Suprapubic skin (tissue), 4 donors: ENCODE data around the gene SLFN13. TPM values are rescaled to one million over a fixed set of nuclear protein-coding genes. Genes with fewer than 3 reads are reported as not detected.
A peak's percentile ranks its signal among the peaks of the same experiment; 100 is the strongest.

Source experiments
- DNase-seq, 2 donors: peaks; one replicate each; pipeline ENCODE4 v3.0.0-alpha.2; 2019; ENCODE audit warnings: low spot score in 2 of 2
- H3K27ac ChIP-seq: fragments of 200-600 bp; sonication (generic); one replicate; pipeline ENCODE4 v1.5.1; 2019
- H3K27me3 ChIP-seq: fragments of 200-600 bp; sonication (generic); one replicate; pipeline ENCODE4 v1.5.1; 2019
- H3K36me3 ChIP-seq: fragments of 200-600 bp; sonication (generic); one replicate; pipeline ENCODE4 v1.5.1; 2019
- H3K4me1 ChIP-seq: fragments of 200-600 bp; sonication (generic); one replicate; pipeline ENCODE4 v1.5.1; 2019
- H3K4me3 ChIP-seq: fragments of 200-600 bp; sonication (generic); one replicate; pipeline ENCODE4 v1.5.1; 2019; ENCODE audit warnings: mild to moderate bottlenecking
- H3K9me3 ChIP-seq: fragments of 200-600 bp; sonication (generic); one replicate; pipeline ENCODE4 v1.5.1; 2019
- EP300 ChIP-seq: sonication (generic); formaldehyde crosslinking; IDR thresholded peaks from one replicate; pipeline ENCODE4 v1.6.1; 2017; ENCODE audit warnings: antibody characterized with exemption
- POLR2A ChIP-seq, 2 donors: fragments of 450-650 bp; IDR thresholded peaks; one replicate each; pipeline ENCODE4 v1.6.1; 2017; ENCODE audit warnings: antibody characterized with exemption in 2 of 2, mild to moderate bottlenecking in 2 of 2, moderate library complexity in 2 of 2
- POLR2AphosphoS5 ChIP-seq, 3 donors: sonication (generic); formaldehyde crosslinking; IDR thresholded peaks; one replicate each; pipeline ENCODE4 v1.6.1; 2017; ENCODE audit warnings: antibody characterized with exemption in 3 of 3
- WGBS: methylation state at CpG from one replicate; pipeline ENCODE4 v1.1.5; 2018; 5-methylcytosine and 5-hydroxymethylcytosine counted together
- total RNA-seq, 4 donors: library from RNA; depleted of rRNA; stranded (reverse); fragments of >200 nt; gene quantifications; one replicate each; pipeline ENCODE4 v1.1.0, GENCODE V29; 2016
- TF ChIP-seq, protein P1 (sequence below), 2 donors: fragments of 200-600 bp in 1 of 2; fragments of 450-650 bp in 1 of 2; sonication (generic) in 1 of 2; IDR thresholded peaks; one replicate each; pipeline ENCODE4 v1.5.1; 2016 to 2019; ENCODE audit warnings: antibody characterized with exemption in 2 of 2, mild to moderate bottlenecking in 1 of 2, moderate library complexity in 1 of 2

Gene SLFN13
- total RNA-seq, 4 donors from 2014 or later: 2.2 to 7.8 (median 6.0) TPM

DNA sequence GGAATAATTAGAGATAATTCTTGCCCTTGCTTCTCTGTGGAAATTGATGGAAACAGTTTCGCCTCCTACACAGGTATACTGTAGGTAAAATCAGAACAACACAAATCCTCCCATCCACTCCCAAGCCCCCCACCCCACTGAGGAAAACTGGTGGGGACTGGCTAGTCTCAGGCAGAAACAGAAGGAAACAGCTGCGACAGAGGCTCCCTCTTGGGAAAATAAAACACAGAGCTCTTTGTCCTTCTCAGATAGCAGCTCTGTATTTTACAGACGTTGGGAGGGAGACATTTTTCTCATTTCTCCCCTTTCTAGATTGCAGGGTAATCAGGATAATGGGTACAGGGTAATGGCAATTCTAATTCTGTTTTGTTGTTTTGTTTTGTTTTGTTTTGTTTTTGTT lies 1.1 kb downstream of the SLFN13 start:
- peaks cover 23% of the 10 kb centered on the region for H3K4me1 ChIP-seq
- no peak overlapping the region for H3K27ac ChIP-seq
- 54% methylated on average over 3 of the region's 3 CpGs for WGBS
- peaks cover 33% of the 10 kb centered on the region for H3K27me3 ChIP-seq
- TF ChIP-seq POLR2A (IDR thresholded peaks at IDR 0.05) (no peak), EP300 (no peak), POLR2AphosphoS5 (IDR thresholded peaks at IDR 0.05) (no peak)
- TF ChIP-seq, protein P1, sequence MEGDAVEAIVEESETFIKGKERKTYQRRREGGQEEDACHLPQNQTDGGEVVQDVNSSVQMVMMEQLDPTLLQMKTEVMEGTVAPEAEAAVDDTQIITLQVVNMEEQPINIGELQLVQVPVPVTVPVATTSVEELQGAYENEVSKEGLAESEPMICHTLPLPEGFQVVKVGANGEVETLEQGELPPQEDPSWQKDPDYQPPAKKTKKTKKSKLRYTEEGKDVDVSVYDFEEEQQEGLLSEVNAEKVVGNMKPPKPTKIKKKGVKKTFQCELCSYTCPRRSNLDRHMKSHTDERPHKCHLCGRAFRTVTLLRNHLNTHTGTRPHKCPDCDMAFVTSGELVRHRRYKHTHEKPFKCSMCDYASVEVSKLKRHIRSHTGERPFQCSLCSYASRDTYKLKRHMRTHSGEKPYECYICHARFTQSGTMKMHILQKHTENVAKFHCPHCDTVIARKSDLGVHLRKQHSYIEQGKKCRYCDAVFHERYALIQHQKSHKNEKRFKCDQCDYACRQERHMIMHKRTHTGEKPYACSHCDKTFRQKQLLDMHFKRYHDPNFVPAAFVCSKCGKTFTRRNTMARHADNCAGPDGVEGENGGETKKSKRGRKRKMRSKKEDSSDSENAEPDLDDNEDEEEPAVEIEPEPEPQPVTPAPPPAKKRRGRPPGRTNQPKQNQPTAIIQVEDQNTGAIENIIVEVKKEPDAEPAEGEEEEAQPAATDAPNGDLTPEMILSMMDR (IDR thresholded peaks at IDR 0.05): no peak
- no peaks in the 10 kb centered on the region for H3K36me3 ChIP-seq
- no peaks in the 10 kb centered on the region for H3K9me3 ChIP-seq
- peak overlapping the region; percentile 53 for H3K4me3 ChIP-seq
- DNase-seq: no peak

DNA sequence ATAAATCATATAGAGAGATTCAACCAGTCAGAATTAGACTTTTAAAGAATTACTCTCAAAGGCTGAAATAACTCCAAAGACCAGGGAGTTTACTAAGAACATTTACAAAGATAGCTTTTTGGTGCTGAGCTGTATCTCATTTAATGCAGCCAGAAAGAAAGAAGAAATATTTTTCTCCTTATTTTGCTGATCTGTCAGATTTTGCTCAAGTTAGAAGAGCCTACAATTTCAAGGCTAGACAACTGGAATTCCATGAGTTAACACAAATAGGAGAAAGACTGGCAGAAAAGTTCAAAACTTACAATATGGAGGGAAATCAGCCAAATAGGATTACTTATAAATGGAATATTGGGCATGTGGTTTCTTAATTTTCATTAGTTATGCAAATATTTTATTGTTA lies 10.1 kb downstream of the SLFN13 start:
- Histone ChIP-seq H3K4me1 (peaks cover 7% of the 10 kb centered on the region), H3K9me3 (no peaks in the 10 kb centered on the region), H3K27me3 (no peaks in the 10 kb centered on the region), H3K27ac (no peak overlapping the region), H3K4me3 (no peak overlapping the region), H3K36me3 (no peaks in the 10 kb centered on the region)
- no peak for DNase-seq
- no peak for TF ChIP-seq EP300
- no peak for TF ChIP-seq POLR2A (IDR thresholded peaks at IDR 0.05)
- TF ChIP-seq POLR2AphosphoS5 (IDR thresholded peaks at IDR 0.05): no peak
- TF ChIP-seq, protein P1 (IDR thresholded peaks at IDR 0.05): no peak

DNA sequence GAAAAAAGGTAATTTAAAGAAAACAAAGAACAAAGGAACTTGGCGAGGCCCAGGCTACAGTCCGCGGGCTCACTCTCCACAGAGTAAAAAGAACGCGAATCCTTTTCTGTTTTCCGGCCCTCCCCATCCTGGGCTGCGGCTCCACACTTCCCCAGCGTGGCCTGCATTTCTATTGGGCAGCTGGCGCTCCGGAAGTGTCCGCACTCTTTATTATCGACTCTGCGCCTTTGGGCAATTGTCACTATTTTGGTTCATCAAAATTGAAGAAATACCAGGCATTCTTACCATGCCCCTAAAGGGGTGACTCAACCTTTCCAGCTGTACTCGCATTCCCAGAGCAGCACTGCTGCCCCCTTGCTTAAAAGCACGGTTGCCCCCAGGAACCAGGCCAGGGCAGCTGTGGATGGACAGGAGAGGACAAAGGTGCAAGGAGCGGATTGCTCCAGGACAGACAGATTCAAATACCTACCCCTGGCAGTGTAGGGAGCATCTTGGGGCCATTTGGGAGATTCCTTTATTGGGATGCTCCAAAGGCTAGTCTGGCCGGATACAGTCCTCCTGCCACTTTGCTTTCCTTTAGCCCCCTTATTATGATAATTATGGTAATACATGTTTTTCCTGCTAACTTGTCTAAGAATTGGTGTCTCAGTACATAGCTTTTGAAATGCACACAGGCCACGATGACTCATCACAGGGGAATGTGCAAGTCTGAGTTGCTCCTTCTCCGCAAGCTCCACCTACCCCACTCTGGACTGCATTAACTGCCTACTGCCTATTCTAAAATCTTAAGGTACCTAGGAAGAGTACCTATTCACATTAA lies 15.3 kb downstream of the SLFN13 start:
- Histone ChIP-seq H3K4me3 (peak overlapping the region; percentile 61), H3K27ac (peak overlapping the region; percentile 80), H3K9me3 (no peaks in the 10 kb centered on the region), H3K36me3 (no peaks in the 10 kb centered on the region), H3K27me3 (no peaks in the 10 kb centered on the region), H3K4me1 (peaks cover 23% of the 10 kb centered on the region)
- 11% methylated on average over 19 of the region's 19 CpGs for WGBS
- peak in 1 of 2 donors; percentile 80 for DNase-seq
- TF ChIP-seq, protein P1 (IDR thresholded peaks at IDR 0.05): no peak
- TF ChIP-seq POLR2AphosphoS5 (IDR thresholded peaks at IDR 0.05) (no peak), EP300 (no peak), POLR2A (IDR thresholded peaks at IDR 0.05) (no peak)

DNA sequence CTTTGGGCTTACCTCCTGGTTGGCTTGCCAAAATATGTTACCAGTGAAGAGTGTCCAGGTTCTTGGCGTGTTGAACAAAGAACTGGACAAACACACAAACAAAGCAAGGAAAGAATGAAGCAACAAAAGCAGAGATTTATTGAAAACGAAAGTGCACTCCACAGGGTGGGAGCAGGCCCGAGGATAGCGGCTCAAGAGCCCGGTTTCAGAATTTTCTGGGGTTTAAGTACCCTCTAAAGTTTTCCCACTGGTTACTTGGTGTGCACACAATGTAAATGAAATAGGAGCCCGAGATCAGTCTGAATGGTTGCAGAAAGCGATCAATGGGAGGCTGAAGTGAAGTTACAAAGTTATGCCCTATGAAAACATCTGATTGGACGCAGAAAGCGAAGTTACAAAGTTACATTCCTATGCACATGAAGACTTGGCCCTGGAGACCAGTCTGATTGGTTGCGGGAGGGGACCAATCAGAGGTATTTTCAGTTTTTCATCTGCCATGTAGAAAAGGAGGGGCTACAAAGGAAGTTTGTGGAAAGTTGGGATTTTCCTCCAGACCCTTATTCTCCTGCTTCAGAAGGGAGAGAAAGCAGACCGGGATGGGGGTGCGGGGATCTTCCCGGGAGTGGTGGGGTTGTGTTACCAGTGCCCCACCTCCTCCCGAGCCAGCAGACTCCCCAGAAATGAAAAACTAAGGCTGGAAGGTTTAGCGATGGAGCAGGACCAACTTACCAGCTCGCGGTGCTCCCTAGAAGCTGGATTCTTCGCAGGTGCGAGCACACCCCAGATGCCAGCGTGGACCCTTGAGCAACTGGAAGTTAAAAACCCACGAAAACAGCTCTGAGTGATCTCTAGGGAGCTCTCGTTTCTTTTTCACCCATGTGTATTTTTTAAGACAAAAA lies 16.1 kb downstream of the SLFN13 start, which contains the start of gene SLFN12:
Gene SLFN12 (minus strand): TSS at position 325 of the 899 bp plus-strand sequence. CDS start 9,472 bp downstream, outside the sequence.
- Histone ChIP-seq H3K27ac (peak within 1 kb of the TSS; percentile 80), H3K9me3 (no peaks in the 10 kb centered on the region), H3K4me3 (peak within 1 kb of the TSS; percentile 61), H3K36me3 (no peaks in the 10 kb centered on the region), H3K4me1 (peaks cover 23% of the 10 kb centered on the region), H3K27me3 (no peaks in the 10 kb centered on the region)
- no peak for TF ChIP-seq EP300
- no peak for TF ChIP-seq POLR2A (IDR thresholded peaks at IDR 0.05)
- no peak for TF ChIP-seq POLR2AphosphoS5 (IDR thresholded peaks at IDR 0.05)
- TF ChIP-seq, protein P1 (IDR thresholded peaks at IDR 0.05): no peak
- peak in 1 of 2 donors; percentile 69 for DNase-seq
- 10% methylated on average over 22 of the region's 22 CpGs for WGBS

DNA sequence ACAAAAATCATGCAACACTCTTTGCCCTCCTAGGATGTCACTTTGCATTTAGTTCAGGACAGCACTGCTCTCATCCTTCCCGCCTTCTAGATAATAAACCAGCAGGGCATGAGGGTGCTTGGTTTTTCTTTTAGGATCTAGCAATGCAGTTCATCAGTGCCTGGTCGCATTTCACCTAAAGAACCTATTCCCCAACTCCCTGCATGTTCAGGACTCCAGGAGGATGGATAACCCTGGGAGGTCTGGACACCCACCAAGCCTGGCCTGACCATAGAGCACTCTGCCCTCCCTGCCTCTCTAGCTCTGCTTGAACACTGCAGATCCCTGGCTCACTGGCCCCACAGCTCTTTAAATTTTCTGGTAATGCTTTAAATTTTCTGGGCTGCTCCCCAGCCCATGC lies 18.9 kb downstream of the SLFN13 start:
- no peaks in the 10 kb centered on the region for H3K9me3 ChIP-seq
- no peak overlapping the region for H3K4me3 ChIP-seq
- TF ChIP-seq EP300 (no peak), POLR2AphosphoS5 (IDR thresholded peaks at IDR 0.05) (no peak), POLR2A (IDR thresholded peaks at IDR 0.05) (no peak)
- TF ChIP-seq, protein P1 (IDR thresholded peaks at IDR 0.05): no peak
- H3K36me3 ChIP-seq: no peaks in the 10 kb centered on the region
- H3K27me3 ChIP-seq: no peaks in the 10 kb centered on the region
- H3K27ac ChIP-seq: no peak overlapping the region
- peaks cover 23% of the 10 kb centered on the region for H3K4me1 ChIP-seq
- WGBS: 92% methylated on average over 2 of the region's 2 CpGs
- no peak for DNase-seq
